NB4 (cell line): ENCODE results near the gene ANKRD11.

ENCODE experiments used
- MAX ChIP-seq: IDR thresholded peaks from 2 replicates; pipeline ENCODE4 v1.6.1; 2011; ENCODE audit warnings: low read depth, low read length
- POLR2A ChIP-seq: IDR thresholded peaks from 2 replicates; pipeline ENCODE4 v1.6.1; 2011; ENCODE audit warnings: mild to moderate bottlenecking; ENCODE audit not compliant: insufficient read length; ENCODE audit errors: extremely low read depth
- TF ChIP-seq, protein P1 (sequence below): IDR thresholded peaks from one replicate; pipeline ENCODE4 v1.5.1; 2012; ENCODE audit warnings: low read depth, low read length

DNA sequence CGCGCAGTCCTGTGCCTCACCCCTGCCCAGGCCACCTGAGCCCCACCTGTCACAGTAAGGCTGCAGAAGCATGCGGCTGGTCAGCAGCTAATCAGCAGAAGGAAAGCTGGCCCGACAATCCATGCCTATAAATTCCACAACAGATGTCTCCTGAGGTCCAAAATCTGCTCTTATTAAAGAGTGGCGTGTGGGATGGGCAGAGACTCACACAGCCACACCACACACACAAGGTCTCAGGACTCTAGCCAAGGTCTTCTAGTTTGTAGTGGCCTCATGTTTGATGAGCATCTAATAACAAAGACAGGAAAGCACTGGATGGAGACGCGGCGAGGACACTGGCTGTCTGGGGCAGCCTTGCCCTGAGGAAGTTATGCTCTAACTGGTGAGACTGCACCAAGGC is 55.9 kb downstream of the ANKRD11 start:
- TF ChIP-seq, protein P1, sequence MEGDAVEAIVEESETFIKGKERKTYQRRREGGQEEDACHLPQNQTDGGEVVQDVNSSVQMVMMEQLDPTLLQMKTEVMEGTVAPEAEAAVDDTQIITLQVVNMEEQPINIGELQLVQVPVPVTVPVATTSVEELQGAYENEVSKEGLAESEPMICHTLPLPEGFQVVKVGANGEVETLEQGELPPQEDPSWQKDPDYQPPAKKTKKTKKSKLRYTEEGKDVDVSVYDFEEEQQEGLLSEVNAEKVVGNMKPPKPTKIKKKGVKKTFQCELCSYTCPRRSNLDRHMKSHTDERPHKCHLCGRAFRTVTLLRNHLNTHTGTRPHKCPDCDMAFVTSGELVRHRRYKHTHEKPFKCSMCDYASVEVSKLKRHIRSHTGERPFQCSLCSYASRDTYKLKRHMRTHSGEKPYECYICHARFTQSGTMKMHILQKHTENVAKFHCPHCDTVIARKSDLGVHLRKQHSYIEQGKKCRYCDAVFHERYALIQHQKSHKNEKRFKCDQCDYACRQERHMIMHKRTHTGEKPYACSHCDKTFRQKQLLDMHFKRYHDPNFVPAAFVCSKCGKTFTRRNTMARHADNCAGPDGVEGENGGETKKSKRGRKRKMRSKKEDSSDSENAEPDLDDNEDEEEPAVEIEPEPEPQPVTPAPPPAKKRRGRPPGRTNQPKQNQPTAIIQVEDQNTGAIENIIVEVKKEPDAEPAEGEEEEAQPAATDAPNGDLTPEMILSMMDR: no peak
- TF ChIP-seq POLR2A: no peak
- no peak for TF ChIP-seq MAX
